GM18499 (cell line): ENCODE data around the gene CDH22.

ENCODE experiments used
- ATAC-seq: cut with Tn5 transposase; IDR thresholded peaks from one replicate; pipeline ENCODE4 v1.9.1; 2021; ENCODE audit warnings: moderate number of reproducible peaks; ENCODE audit not compliant: insufficient read depth, unreplicated experiment

Gene CDH22

DNA sequence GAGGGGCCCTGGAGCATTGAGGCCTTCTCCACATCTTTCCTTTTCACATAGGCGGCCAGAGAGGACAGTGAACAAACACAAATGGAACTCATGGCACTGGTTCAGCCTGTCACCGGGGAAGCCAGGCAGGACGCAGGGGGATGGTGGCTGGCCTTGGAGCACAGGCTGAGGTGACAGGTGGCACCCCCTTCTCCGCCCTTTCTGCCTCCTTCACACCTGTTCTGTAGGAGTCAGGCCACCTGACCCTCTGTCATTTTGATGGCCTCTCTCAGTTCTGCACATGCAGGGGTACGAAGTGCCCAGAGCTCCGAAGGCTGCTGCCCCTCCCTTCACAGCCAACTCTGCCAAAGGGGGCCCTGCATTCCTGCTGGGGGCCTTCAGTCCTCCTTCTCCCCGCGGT is 129.4 kb downstream of the CDH22 start:
- no peak for ATAC-seq

DNA sequence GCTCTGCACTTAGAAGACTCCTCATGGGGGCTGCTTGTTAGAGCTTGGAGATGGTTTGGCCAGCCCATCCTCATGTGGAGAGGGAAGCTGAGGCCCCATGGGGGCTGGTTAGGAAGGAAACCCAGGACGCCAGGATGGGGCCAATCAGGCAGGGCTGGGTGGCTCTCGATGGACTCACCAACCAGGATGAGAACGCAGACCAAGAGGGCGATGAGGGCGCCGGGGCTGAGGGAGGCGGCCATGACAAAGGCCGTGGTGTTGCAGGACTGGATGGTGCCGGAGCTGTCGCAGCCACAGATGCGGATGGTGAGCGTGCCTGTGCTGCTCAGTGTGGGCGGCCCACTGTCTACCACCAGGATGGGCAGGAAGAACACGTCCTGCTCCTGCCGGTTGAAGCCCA is 130.5 kb downstream of the CDH22 start:
- no peak for ATAC-seq

DNA sequence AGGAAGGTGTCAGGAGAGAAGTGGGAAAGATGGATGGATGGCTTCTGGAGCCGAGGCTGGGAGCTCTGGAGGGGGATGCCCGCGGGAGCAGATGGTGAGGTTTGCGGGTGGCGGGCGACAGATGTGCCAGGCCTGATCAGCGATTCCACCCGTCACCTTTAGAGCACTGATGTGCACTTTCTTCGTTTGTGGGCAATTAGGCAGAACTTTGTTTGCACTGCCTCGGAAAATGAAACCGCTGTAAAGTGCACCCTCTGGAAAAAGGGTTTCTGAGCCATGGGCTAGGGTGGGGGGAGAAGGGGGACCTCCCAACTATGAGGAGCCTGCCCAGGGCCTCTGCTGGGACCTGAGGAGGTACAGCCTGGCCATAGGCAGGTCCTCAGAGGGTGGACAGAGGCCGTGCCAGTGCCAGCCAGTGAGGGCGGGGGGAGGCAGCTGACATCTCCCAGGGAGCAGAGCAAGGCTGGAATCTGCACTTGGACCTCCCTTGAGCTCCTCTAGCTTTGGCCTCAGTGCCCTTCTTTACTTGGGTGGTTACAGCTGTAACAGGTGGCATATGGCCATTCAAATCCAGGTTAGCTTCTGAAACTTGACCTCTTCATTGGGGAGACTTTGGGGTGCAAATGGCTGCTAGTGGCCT is 131.4 kb downstream of the CDH22 start:
- no peak for ATAC-seq

DNA sequence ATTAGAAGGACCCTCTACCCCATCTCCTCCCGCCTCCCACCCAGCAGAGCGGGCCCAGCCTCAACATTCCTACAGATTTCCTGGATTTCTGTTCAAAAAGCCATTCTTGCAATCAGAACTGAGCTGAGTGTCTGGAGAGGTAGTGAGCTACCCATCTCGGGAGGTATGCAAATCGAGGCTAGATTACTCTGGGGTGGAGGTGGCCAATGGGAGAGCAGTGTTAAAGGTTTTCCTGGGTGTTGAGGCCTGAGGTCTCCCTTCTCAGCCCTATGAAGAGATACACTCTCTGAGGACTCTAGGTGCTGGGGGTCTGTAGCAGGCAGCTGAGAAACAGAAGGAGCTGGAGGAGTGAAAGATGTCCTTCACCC is 133.2 kb downstream of the CDH22 start:
- ATAC-seq, result no peak

DNA sequence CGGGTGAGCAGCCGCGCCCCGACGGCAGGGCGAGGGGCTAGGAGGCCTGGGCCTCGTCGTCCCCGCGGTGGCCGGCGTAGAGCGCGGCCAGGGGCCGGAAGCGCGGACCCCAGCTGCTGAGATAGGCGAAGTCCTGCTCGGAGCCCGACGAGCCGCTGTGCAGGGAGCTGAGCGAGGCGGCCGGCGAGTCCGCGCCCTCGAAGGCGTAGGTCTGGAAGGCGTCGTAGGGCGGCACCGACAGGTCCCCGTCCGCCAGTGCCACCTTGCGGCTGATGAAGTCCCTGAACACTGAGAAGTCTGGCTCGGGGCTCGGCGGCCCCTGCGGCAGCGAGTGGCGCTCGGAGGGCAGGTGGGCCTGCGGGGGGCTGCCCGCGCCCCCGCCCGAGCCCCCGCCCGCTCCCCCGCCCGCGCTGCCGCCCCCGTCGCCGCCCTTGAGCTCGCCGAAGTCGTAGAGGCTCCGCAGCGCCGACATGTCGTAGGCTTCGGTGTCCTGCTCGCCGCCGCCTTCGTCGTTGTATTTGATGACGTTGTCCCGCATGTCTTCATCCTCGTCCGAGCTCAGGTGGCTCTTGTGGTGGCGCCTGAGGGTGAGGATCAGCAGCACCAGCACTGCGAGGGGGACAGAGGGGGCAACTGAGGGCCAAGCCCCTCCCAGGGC is 133.7 kb downstream of the CDH22 start:
- no peak for ATAC-seq

DNA sequence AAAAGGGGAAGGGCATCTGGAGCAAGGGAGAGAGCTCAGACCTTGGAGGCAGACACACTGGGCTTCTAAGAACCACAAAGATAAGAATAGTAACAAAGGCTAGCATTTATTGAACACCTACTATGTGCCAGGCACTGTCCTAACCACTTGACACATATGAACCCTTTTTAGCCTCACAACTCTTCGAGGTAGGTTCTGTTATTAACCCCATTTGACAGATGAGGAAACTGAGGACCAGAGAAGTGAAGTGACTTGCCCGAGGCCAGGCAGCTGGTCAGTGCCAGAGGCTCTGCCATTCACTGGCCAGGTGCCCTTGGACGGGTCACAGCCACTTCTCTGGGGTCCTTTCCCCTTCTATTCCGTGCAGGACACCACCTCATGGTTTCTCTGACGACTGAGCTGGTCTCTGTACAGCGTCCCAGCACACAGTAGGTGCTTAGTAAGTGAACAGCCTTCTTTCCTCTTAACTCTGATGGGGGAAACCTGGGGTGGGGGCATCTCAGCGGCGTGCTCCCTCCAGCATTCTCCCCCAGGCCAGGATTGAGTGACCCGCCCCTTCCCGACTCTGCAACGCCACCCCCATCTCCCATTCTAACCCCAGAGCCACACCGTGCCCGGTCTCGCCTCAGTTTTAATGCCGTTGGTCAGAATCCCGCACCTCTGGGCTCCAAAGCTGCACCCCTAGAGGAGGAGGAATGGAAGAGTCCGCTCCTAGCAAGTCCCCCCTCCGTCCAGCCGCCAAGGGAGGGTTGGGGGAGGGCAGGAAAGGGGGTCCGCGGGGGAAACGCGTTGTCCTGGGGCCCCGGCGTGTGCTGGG is 134.4 kb downstream of the CDH22 start:
- ATAC-seq, result no peak

DNA sequence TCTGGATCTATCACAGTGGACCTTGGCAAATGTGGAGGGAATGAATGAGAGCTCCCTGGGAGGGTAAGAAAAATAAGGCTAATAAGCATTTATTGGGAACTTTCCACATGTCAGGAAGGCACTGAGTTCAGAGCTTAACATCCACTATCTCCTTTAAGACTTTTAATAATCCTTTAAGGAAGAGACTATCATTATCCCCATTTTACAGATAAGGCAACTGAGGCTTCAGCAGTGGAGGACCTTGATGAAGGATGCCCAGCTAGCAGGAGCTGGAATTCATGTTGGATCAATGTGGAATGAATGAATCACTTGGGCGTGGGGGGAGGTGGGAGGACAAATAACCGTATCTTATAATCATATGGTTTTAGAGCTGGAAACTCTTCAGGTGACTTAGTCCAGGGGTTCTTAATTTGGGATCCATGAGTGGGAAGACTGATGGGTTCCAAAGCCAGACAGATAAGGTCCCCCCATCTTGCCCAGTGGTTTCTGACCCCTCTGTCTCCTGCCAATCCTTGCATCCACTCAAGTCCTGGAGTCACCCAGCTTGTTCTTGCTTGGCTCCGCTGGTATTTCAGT is 135.2 kb downstream of the CDH22 start:
- ATAC-seq, result no peak

DNA sequence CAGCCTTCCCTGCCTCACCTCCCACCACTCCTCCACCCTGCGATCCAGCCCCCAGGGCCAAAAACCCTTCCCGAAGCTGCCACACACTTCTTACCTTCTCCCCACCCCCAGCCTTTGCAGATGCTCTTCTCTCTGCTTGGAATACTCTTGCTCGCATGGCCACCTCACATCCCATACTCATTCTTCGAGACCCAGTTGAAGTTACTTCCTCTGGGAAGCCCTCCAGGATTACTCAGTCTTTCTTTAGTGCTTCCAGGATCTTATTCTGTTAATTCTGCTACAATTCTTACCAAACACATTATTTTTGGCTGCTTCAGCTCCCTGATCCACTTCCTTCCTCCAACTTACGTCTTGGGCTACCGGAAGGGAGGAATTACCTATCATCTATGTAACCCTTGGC is 135.8 kb downstream of the CDH22 start:
- no peak for ATAC-seq

DNA sequence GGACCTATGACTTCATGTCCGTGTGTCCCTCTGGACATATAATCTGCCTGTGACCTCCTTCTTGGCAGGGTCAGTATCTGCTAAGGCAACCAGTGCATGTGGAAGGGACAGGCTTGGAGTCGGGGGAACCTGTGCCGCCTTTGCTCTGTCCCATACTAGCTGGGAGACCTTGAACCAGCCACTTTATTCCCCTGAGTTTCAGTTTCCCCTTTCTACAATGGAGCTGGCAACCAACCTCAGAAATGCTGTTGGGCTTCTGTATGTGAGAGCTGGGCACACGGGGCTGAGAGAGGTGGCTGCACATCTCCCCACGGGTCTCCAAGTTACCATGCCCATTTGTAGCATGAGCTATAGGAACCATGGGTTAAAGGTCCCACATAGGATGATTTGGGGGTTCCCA is 136.4 kb downstream of the CDH22 start:
- ATAC-seq, result no peak

DNA sequence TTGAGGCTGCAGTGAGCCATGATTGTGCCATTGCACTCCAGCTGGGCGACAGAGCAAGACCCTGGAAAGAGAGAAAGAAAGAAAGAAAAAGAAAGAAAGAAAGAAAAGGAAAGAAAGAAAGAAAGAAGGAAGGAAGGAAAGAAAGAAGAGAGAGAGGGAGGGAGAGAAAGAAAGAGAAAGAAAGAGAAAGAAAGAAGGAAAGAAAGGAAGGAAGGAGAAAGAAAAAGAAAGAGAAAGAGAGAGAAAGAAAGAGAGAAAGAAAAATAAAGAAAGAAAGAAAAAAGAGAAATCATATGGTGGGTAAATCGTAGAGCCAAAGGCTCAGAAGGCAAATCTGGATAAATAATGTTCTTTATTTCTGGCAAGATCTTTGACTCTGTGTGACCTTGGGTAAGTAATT is 136.8 kb downstream of the CDH22 start:
- ATAC-seq, result no peak

DNA sequence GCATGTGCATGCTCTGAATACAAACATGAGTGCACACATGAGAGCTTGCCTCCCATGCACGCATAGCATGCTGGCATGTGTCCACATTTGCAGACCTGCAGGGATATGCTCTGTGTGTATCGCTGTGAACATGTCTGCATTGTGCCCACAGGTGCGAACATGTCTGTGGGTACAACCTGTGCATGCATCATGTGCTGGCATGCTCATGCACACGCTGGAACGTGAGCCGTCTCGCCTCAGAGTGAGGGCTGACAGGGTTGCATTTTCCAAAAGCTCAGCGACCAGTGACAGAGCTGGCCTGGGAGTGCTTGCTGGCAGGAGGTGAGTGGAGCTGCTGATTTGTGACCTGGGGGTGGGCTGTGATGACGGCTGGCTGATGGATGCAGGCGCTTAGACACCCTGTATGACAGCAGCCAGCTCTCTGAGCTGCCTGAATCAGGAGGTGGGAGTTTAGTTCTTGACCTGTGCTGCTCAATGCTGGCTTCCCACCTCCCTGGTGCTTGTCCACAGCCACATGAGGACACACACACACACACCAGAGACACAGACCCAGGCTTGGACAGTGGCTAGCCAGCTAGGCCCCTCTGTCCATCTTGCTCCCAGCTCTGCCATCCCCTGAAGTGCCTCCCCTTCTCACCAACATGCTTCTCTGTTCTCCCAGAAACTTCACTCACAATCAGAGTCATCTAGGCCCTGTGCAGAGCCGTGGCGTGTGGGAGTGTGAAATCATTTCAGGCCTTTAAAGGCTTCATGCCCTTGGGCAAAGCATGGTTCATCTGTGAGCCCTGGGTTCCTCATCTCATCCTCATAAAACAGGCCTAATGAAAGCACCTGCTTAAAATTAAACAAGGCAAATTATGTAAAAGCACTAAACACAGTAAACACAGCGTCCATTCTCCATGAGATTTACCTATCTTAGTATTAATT is 138.8 kb downstream of the CDH22 start:
- ATAC-seq, result no peak

DNA sequence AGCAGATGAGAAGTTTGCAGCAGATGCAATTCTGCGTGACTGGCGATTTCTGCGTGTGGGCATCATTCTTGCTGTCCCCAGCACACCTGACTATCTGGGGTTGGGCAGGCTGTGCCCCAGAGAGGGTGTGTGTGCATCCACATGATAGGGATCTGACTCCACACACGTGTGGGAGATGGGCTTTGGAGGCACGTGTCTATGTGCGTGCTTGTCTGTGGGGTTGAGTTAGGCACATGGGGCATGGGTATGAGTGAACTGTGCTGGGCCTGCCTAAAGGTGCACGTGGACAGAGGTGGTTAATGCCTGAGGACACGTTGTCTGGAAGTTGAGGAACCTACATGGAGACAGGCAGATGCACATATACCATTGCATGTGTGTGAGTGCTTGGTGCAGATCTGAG is 139.9 kb downstream of the CDH22 start:
- ATAC-seq, result no peak

DNA sequence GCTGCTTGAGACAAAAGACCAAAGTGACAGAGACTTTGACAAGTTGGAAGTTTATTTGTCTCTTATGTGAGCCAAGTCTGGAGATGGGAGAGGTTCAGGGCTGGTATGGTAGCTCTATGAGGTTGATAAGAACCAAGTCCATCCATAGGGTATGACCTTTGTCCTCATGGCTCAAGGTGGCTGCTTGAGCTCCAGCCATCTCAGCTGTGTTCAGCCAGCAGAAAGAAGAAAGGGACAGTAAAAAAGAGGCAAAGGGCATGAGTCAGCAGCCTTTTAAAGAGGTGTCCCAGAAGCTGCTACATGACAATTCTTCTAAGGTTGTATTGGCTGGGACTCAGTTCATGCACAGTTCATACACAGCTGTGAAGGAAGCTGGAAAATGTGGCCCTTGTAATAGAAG is 141.2 kb downstream of the CDH22 start:
- no peak for ATAC-seq

DNA sequence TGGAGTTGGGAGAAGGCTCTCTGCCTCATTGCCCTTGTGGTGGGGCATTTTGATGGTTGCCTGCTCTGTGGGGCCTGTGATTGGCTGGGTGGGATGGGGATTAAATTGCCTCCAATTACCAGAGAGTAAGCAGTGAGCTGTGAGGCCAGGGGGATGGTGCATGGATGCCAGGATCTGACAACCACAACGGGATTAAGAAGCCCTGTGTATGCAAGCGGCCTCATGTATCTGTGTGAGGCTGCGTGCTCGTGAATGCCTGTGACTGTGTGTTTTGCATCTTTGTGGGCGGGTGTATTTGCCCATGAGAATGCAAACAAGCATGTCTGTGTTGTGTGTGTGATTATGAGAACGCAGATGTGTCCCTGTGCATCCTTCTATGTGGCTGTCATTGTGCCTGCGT is 144.0 kb downstream of the CDH22 start:
- no peak for ATAC-seq

DNA sequence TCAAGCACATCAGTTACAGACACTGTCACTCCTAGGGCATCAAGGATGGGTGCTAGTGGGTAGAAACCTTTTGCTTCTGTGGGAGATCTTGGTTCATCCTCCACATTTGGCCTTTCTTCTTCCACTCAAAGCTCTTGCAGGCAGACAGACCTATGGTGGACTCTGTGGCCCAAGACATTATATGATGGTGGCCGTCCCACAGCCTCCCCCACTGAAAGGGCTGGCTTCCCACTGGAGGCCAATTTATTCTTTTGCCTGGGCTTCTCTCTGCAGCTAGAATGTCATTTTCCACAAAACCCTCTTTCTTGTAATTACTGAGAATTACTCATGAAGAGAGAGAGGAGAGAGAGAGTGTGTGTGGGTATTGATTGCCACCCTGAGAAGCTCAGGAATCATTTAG is 146.4 kb downstream of the CDH22 start:
- no peak for ATAC-seq

DNA sequence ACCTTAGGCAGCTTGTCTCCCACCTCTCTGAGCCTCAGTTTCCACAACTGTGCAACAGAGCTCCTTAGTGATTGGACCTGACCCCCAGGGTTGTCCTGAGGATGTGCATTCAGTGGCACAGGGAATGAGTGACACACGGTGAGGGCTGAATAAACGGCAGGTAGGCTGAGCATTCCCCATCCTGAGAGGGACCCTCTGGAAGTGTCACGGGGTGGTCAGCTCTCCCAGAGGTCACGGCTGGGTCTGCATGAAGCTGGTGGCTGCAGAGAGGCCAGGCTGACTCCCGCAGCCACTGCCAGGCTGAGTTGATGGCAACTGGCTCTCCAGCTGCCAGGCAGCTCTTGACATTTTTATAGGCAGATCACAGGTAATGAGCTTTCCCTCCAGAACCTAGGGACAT is 147.6 kb downstream of the CDH22 start:
- ATAC-seq, result no peak

DNA sequence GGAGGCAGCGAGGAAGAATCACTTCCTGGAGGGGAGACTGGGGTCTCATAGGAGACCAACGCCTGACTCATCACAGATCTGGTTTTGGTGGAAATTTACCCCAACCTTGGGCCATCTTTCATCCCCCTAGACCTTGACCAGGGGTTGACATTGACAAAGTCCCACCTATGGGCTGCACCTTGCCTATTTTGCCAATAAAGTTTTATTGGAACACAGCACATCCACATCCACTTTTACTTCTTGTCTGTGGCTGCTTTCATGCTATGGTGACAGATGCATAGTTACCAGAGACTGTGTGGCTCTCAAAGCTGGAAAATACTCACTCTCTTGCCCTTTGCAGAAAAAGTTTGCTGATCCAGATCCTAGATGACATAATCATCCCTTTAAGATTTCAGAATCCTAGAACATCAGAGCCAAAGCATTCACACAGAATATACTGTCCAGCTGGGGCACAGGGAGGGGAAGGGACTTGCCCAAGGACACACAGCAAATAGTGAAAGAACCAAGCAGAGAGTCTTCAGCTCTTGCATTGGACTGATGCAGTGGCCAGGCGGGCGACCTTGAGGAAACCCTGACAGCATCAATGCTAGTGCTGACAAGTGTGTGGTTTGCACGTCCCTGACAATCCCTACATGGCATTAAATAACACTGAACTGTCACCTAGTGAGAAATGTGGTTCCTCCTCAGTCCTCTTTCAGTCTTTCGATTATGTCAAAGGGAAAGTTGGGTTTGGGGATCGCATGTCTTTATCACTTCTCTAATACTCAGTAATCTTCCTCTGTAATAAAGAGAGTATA is 149.0 kb downstream of the CDH22 start:
- no peak for ATAC-seq

DNA sequence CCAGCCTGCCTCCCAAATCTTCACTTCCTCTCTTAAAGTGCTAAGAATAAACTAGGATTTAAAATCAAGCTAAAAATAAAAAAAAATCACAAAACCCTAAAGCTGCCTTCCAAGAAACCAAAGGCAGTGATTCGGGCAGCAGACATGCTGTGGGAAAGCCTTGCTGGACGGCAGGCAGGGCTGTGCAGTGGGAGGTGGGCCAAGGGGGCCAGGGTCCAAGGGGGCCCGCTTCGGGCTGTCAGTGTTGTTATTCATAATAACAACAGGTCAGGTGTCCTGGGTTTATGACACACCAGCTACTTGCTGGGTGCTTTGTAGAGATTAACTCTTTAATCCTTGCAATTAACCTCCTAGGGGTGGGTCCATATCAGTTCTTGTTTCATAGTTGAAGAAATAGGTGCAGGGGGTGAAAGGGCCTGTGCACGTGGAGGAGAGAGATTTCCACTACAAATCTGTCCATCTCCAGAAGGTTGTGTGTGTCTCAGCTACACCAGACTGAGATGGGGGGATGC is 149.8 kb downstream of the CDH22 start:
- no peak for ATAC-seq

DNA sequence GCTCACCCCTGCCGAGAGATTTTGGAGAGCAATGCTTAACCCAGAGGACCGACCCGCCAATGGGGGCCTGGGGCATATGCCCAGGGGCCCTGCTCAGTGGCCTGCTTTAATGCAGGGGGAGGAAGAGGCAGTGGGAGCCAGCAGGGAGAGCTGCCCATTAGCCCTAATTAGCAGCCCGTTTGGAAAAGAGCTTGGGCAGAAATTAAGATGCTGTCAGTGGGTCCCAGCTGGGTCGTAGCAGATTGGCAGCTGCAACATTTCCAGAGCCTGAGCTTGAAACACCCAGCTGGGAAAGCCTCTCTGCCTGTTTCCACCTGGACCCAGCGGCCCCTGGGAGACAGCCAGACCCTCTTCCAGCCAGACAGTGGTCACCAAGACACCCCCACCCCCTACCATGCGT is 150.7 kb downstream of the CDH22 start:
- no peak for ATAC-seq
